Mesendoderm (in vitro differentiated cells): ENCODE results near the gene GPR17.

Experiments
- DNase-seq: peaks from one replicate; pipeline ENCODE4 v3.0.0; 2013
- H2AK5ac ChIP-seq: 2 replicates; pipeline ENCODE4 v1.6.1; 2013; ENCODE audit warnings: low read length, inconsistent platforms
- H2BK120ac ChIP-seq: 2 replicates; pipeline ENCODE4 v1.6.1; 2013; ENCODE audit warnings: low read depth, mild to moderate bottlenecking, low read length, moderate library complexity, mixed read lengths
- H2BK15ac ChIP-seq: replicated peaks from 2 replicates; pipeline ENCODE4 v1.6.1; 2013; ENCODE audit warnings: low read depth, mild to moderate bottlenecking, moderate library complexity
- H2BK5ac ChIP-seq: 2 replicates; pipeline ENCODE4 v1.6.1; 2013; ENCODE audit warnings: low read length, inconsistent platforms
- H3K18ac ChIP-seq: 2 replicates; pipeline ENCODE4 v1.6.1; 2013; ENCODE audit warnings: mild to moderate bottlenecking, low read length, mixed read lengths
- H3K23ac ChIP-seq: one replicate; pipeline ENCODE4 v1.6.1; 2013; ENCODE audit warnings: low read length
- H3K27ac ChIP-seq: 2 replicates; pipeline ENCODE4 v1.5.1; 2013; ENCODE audit warnings: low read depth, mild to moderate bottlenecking, inconsistent platforms, low read length, moderate library complexity
- H3K27me3 ChIP-seq: 2 replicates; pipeline ENCODE4 v1.6.1; 2013; ENCODE audit warnings: low read length, control low read depth, mild to moderate bottlenecking, inconsistent platforms; ENCODE audit not compliant: insufficient read depth, poor library complexity
- H3K36me3 ChIP-seq: 2 replicates; pipeline ENCODE4 v1.6.1; 2013; ENCODE audit warnings: low read length, inconsistent platforms; ENCODE audit not compliant: control insufficient read depth, insufficient read depth
- H3K4ac ChIP-seq: one replicate; pipeline ENCODE4 v1.6.1; 2013; ENCODE audit warnings: low read depth, mild to moderate bottlenecking, low read length, moderate library complexity
- H3K4me1 ChIP-seq: 2 replicates; pipeline ENCODE4 v1.6.1; 2013; ENCODE audit warnings: low read depth, low read length, inconsistent platforms; ENCODE audit not compliant: control insufficient read depth
- H3K4me2 ChIP-seq: 2 replicates; pipeline ENCODE4 v1.6.1; 2013; ENCODE audit warnings: low read length
- H3K4me3 ChIP-seq: 2 replicates; pipeline ENCODE4 v1.5.1; 2013; ENCODE audit warnings: mild to moderate bottlenecking, low read length
- H3K56ac ChIP-seq: one replicate; pipeline ENCODE4 v1.6.1; 2013; ENCODE audit warnings: low read length
- H3K79me1 ChIP-seq: 2 replicates; pipeline ENCODE4 v1.6.1; 2013; ENCODE audit warnings: low read length, inconsistent platforms
- H3K79me2 ChIP-seq: 2 replicates; pipeline ENCODE4 v1.6.1; 2013; ENCODE audit warnings: mild to moderate bottlenecking, low read length; ENCODE audit not compliant: control insufficient read depth, insufficient read depth
- H3K9ac ChIP-seq: 2 replicates; pipeline ENCODE4 v1.6.1; 2013; ENCODE audit warnings: low read length, inconsistent platforms
- H4K5ac ChIP-seq: one replicate; pipeline ENCODE4 v1.6.1; 2013; ENCODE audit warnings: low read length
- H4K8ac ChIP-seq: one replicate; pipeline ENCODE4 v1.6.1; 2013; ENCODE audit warnings: low read depth, mild to moderate bottlenecking, control low read depth, low read length, moderate library complexity
- WGBS: extraction: QIAGEN DNeasy Blood & Tissue Kit; methylation state at CpG from one replicate; pipeline ENCODE4 v1.1.7; 2013; ENCODE audit warnings: low lambda C conversion rate, missing lambda C conversion rate; ENCODE audit not compliant: insufficient coverage; ENCODE audit errors: extremely low coverage; 5-methylcytosine and 5-hydroxymethylcytosine counted together

Gene GPR17

DNA sequence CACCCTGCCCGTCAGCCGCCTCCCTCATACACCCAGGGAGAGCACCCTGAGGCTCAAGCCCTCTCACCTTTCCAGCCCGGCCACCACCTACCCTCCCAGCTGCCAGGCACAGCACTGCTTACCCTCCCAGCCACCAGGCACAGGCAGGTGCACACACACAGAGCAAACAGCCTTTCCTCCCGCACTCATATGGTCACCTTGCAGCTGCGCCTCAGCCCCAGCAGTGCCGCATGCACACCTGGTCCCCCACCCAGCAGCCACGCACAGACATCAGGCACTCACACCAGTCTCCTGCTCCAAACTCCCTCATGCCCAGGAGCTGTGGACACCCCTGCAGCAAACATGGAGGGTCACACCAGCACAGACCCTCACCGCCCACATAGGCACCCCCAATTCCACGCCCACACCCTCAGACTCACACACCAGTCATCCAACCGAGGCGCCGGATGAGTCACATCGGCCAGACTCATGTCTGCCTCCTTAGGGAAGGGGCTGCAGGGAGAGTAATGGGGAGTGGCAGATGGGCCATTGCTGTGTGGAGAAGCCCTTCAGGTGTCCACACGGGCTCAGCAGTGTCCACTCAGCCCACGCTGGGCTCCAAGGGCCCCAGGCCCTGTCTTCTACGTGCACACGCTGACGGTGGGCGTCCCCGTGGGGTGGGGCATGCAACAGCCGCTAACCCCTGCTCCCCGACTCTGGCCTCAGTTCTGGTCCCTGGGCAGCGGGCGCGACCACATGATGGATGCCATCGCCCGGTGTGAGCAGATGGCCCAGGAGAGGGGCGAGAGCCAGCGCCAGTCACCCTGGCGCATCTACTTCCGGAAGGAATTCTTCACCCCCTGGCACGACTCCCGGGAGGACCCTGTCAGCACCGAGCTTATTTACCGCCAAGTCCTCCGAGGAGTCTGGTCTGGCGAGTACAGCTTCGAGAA lies 22.3 kb upstream of the GPR17 start:
- H3K27ac ChIP-seq = no peak overlapping the region
- H3K18ac ChIP-seq = no peak overlapping the region
- no peak overlapping the region for H2BK120ac ChIP-seq
- H3K4me1 ChIP-seq = no peaks in the 10 kb centered on the region
- H3K79me2 ChIP-seq = no peaks in the 10 kb centered on the region
- H3K36me3 ChIP-seq = no peaks in the 10 kb centered on the region
- no peak overlapping the region for H2BK15ac ChIP-seq
- H3K23ac ChIP-seq = no peak overlapping the region
- H3K4ac ChIP-seq = no peak overlapping the region
- H3K4me3 ChIP-seq = no peak overlapping the region
- H3K4me2 ChIP-seq = no peak overlapping the region
- H3K27me3 ChIP-seq = no peaks in the 10 kb centered on the region
- DNase-seq = no peak
- WGBS = no CpG with 5 or more reads among the region's 38 CpGs
- H2BK5ac ChIP-seq = no peak overlapping the region
- no peaks in the 10 kb centered on the region for H3K79me1 ChIP-seq
- no peak overlapping the region for H4K8ac ChIP-seq
- H2AK5ac ChIP-seq = no peak overlapping the region
- no peak overlapping the region for H4K5ac ChIP-seq
- no peak overlapping the region for H3K56ac ChIP-seq
- H3K9ac ChIP-seq = no peak overlapping the region

DNA sequence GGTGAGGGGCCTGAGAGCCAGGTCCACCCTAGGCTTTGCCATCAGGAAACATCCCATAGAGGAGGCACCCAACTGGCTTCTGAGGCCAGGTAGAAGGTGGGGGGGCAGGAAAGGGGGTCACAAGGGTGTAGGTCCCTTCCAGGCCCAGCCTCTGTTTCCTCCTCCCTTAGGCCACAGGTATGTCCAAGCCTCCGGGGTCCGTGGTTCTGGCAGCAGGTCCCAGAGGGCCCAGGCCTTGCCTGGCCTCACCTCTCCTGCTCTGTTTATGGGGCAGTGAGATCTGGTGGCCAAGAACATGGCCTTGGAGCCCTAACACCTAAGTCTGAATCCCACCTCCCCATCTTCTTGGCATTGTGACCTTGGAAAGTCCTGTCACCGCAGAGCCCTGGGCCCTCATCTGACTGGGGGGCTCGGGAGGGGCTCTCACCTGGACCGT lies 21.6 kb upstream of the GPR17 start:
- Histone ChIP-seq H3K27me3 (no peaks in the 10 kb centered on the region), H2BK120ac (no peak overlapping the region), H3K79me1 (no peaks in the 10 kb centered on the region), H2BK15ac (no peak overlapping the region), H3K27ac (no peak overlapping the region), H3K36me3 (no peaks in the 10 kb centered on the region), H4K5ac (no peak overlapping the region), H3K56ac (no peak overlapping the region), H2AK5ac (no peak overlapping the region), H3K4me3 (no peak overlapping the region), H2BK5ac (no peak overlapping the region), H3K4me2 (no peak overlapping the region), H3K4ac (no peak overlapping the region), H3K9ac (no peak overlapping the region), H3K18ac (no peak overlapping the region), H3K79me2 (no peaks in the 10 kb centered on the region), H3K4me1 (no peaks in the 10 kb centered on the region), H3K23ac (no peak overlapping the region), H4K8ac (no peak overlapping the region)
- DNase-seq = no peak
- no CpG with 5 or more reads among the region's 5 CpGs for WGBS

DNA sequence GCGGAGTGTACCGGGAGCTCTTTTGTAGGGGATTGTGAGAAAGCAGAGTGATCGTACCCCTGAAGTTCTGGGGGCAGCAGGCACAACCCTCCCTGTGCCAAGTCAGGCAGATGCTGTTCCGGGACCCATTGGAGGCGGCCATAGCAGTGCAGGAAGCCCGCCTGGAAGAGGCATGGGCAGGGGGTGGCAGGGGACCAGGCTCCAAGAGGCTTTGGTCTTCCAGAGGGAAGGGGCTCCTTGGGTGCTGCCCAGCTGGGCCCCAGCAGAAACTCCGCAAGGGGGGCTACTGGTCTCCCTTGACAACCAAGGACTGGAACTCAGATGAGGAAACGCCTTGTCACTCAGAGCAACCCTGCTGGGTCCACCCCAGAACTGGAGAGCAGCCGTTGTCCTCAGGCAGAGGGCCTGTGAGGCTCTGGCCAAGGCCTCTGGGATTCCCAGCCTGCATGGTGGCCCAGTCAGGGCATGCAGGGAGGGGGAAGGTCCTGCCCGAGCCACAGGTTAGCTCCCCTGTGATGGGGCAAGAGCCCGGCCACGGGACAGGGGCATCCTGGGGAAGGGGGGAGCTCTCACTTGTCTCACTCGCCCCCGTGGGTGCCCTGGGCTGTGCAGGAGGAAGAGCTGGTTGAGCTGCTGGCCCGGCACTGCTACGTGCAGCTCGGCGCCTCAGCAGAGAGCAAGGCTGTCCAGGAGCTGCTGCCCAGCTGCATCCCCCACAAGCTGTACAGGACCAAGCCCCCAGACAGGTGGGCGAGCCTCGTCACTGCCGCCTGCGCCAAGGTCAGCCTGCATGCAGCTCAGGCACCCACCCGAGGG lies 21.0 kb upstream of the GPR17 start:
- no CpG with 5 or more reads among the region's 23 CpGs for WGBS
- Histone ChIP-seq H4K8ac (no peak overlapping the region), H3K9ac (no peak overlapping the region), H3K79me2 (no peaks in the 10 kb centered on the region), H3K23ac (no peak overlapping the region), H3K79me1 (no peaks in the 10 kb centered on the region), H3K27ac (no peak overlapping the region), H3K27me3 (no peaks in the 10 kb centered on the region), H2AK5ac (no peak overlapping the region), H3K56ac (no peak overlapping the region), H2BK5ac (no peak overlapping the region), H2BK120ac (no peak overlapping the region), H2BK15ac (no peak overlapping the region), H3K4me3 (no peak overlapping the region), H3K18ac (no peak overlapping the region), H3K36me3 (no peaks in the 10 kb centered on the region), H3K4ac (no peak overlapping the region), H4K5ac (no peak overlapping the region), H3K4me2 (no peak overlapping the region), H3K4me1 (no peaks in the 10 kb centered on the region)
- DNase-seq = no peak

DNA sequence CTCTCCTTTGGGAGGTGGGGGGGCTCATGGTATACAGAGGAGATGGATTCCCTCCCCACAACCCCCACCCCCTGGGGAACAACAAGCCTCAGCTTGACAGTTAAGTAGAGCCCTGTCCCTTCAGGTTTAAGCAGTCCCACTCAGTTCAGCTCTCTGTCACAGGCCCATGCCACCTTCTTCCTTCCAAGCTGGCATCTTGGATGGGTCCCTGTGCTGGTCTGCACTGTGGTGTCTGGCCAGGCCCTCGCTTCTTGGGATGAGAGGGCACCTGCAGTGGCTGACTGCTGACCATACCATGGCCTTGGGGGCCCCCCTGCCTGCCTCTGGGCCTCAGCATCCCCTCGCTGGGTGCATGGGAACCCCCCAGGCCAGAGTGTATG lies 20.4 kb upstream of the GPR17 start:
- H3K4me2 ChIP-seq = no peak overlapping the region
- H3K27ac ChIP-seq = no peak overlapping the region
- no peaks in the 10 kb centered on the region for H3K36me3 ChIP-seq
- H2BK15ac ChIP-seq = no peak overlapping the region
- H3K4me1 ChIP-seq = no peaks in the 10 kb centered on the region
- H4K8ac ChIP-seq = no peak overlapping the region
- no peak overlapping the region for H3K23ac ChIP-seq
- H3K18ac ChIP-seq = no peak overlapping the region
- H3K27me3 ChIP-seq = no peaks in the 10 kb centered on the region
- H3K9ac ChIP-seq = no peak overlapping the region
- H3K79me1 ChIP-seq = no peaks in the 10 kb centered on the region
- no peak overlapping the region for H4K5ac ChIP-seq
- no peak overlapping the region for H2BK5ac ChIP-seq
- no peak overlapping the region for H2AK5ac ChIP-seq
- H2BK120ac ChIP-seq = no peak overlapping the region
- no peaks in the 10 kb centered on the region for H3K79me2 ChIP-seq
- no peak overlapping the region for H3K4ac ChIP-seq
- no peak overlapping the region for H3K4me3 ChIP-seq
- DNase-seq = no peak
- WGBS = no CpG with 5 or more reads among the region's 2 CpGs
- H3K56ac ChIP-seq = no peak overlapping the region

DNA sequence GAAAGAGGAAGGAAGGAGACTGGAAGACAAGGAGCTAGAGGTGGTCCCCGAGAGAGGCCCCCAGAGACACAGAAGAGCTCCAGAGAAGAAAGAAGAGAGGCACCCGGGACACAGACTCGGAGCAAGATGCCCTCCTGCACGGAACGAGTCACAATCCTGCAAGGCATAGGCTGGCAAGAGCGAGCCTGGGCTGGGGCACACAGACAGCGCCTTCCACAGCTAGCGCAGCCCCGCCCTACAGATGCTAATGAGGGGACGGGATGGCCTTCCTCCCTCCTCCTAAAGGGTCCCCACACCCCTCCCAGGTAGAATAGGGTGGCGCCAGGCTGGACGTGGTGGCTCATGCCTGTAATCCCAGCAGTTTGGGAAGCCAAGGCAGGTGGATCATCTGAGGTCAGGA lies 19.8 kb upstream of the GPR17 start:
- H3K79me1 ChIP-seq = no peaks in the 10 kb centered on the region
- H3K56ac ChIP-seq = no peak overlapping the region
- no CpG with 5 or more reads among the region's 12 CpGs for WGBS
- no peaks in the 10 kb centered on the region for H3K27me3 ChIP-seq
- no peak for DNase-seq
- H3K36me3 ChIP-seq = no peaks in the 10 kb centered on the region
- no peak overlapping the region for H3K4me2 ChIP-seq
- no peak overlapping the region for H2BK5ac ChIP-seq
- no peak overlapping the region for H3K4me3 ChIP-seq
- H3K9ac ChIP-seq = no peak overlapping the region
- H4K8ac ChIP-seq = no peak overlapping the region
- no peak overlapping the region for H3K27ac ChIP-seq
- H2BK120ac ChIP-seq = no peak overlapping the region
- H3K4ac ChIP-seq = no peak overlapping the region
- H3K23ac ChIP-seq = no peak overlapping the region
- H3K79me2 ChIP-seq = no peaks in the 10 kb centered on the region
- no peak overlapping the region for H2BK15ac ChIP-seq
- no peak overlapping the region for H4K5ac ChIP-seq
- H3K18ac ChIP-seq = no peak overlapping the region
- no peaks in the 10 kb centered on the region for H3K4me1 ChIP-seq
- H2AK5ac ChIP-seq = no peak overlapping the region
